Gastrocnemius medialis (tissue), 4 donors: ENCODE results near the gene MRPS18B. TPM values are rescaled to one million over a fixed set of nuclear protein-coding genes. Genes with fewer than 3 reads are reported as not detected.
"Not testable (repeated sequence)": the region's sequence is repeated elsewhere in the genome, so short reads cannot be mapped to it uniquely, and the experiment has no call there.

Experiments used
- ATAC-seq, 2 donors: fragments of 150-250 bp; one replicate each; pipeline ENCODE4 v1.9.1; 2016
- DNase-seq, 2 donors: peaks; one replicate each; pipeline ENCODE4 v3.0.0-alpha.2; 2019
- H3K27ac ChIP-seq, 4 donors: fragments of 200-600 bp; sonication (generic); 1 replicate in 1 of 4; 2 replicates in 3 of 4; pipeline ENCODE4 v1.5.1; 2016 to 2018; ENCODE audit warnings: mild to moderate bottlenecking in 2 of 4, moderate library complexity in 1 of 4
- H3K27me3 ChIP-seq, 3 donors: fragments of 200-600 bp; sonication (generic) in 2 of 3; 1 replicate in 1 of 3; 2 replicates in 2 of 3; pipeline versions ENCODE4 v1.5.1 to v1.6.0; 2016 to 2019; ENCODE audit warnings: mild to moderate bottlenecking in 1 of 3, moderate library complexity in 1 of 3
- H3K36me3 ChIP-seq, 2 donors: fragments of 200-600 bp; sonication (generic) in 1 of 2; one replicate each; pipeline ENCODE4 v1.5.1; 2017 to 2018
- H3K4me1 ChIP-seq, 2 donors: fragments of 200-600 bp; sonication (generic) in 1 of 2; one replicate each; pipeline ENCODE4 v1.5.1; 2016 to 2017; ENCODE audit warnings: mild to moderate bottlenecking in 2 of 2
- H3K4me3 ChIP-seq, 4 donors: fragments of 200-600 bp; sonication (generic) in 3 of 4; 1 replicate in 1 of 4; 2 replicates in 3 of 4; pipeline ENCODE4 v1.5.1; 2016 to 2019; ENCODE audit warnings: mild to moderate bottlenecking in 2 of 4
- H3K9me3 ChIP-seq, 3 donors: fragments of 200-600 bp; sonication (generic) in 2 of 3; 1 replicate in 1 of 3; 2 replicates in 2 of 3; pipeline ENCODE4 v1.5.1; 2016 to 2019
- POLR2A ChIP-seq, 2 donors: fragments of 450-650 bp; IDR thresholded peaks; one replicate each; pipeline ENCODE4 v1.6.1; 2017; ENCODE audit warnings: antibody characterized with exemption in 2 of 2, mild to moderate bottlenecking in 2 of 2, moderate library complexity in 2 of 2
- in situ Hi-C, 4 donors: fragments of 200-750 bp; cut with MboI; loops; one replicate each; pipeline versions ENCODE4 v1.15.0 to v1.8.0; 2017; ENCODE audit warnings: low sequenced_read_pairs in 4 of 4
- intact Hi-C: fragments of 100-400 bp; cut with DNase I; formaldehyde crosslinking; loops from one replicate; pipeline ENCODE4 v1.15.1; 2023; ENCODE audit warnings: low total_unique reads
- total RNA-seq, 4 donors: library from RNA; depleted of rRNA; stranded (reverse); fragments of >200 nt; gene quantifications; one replicate each; pipeline versions ENCODE4 v1.1.0 to v1.2.3, GENCODE V29; 2016
- TF ChIP-seq, protein P1 (sequence below), 5 experiments: fragments of 450-650 bp in 3 of 5; fragments of 200-600 bp in 2 of 5; sonication (generic) in 2 of 5; IDR thresholded peaks in 4 of 5; conservative IDR thresholded peaks in 1 of 5; 1 replicate in 4 of 5; 2 replicates in 1 of 5; pipeline ENCODE4 v1.5.1; 2016 to 2019; ENCODE audit warnings: antibody characterized with exemption in 5 of 5, mild to moderate bottlenecking in 3 of 5, moderate library complexity in 3 of 5

MRPS18B gene
- total RNA-seq, 4 donors from 2014 or later = 155 to 211 (median 167) TPM

DNA sequence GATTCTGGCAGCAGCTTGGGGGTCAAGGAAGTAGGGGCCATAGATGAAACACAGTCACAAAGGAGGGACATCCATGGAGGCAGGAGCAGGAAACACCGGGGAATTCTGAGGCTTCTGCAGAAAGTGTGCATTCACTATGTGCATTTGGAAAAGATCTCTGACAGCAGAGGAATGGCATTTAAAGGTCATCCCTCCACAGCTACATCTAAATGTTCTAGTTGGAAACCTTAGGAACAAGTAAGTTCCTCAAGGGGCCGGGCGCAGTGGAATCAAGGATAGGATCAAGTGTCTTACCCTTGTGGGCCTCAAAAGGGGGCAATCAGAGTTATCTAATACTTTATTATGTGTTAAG, 38.1 kb downstream of the MRPS18B start:
- ATAC-seq = no peak
- intact Hi-C loops = no loop called here
- Histone ChIP-seq H3K4me3 (no peak overlapping the region), H3K27ac (no peak overlapping the region), H3K27me3 (no peaks in the 10 kb centered on the region), H3K36me3 (peaks cover 2 to 100% of the 10 kb centered on the region in 2 donors), H3K4me1 (no peaks in the 10 kb centered on the region), H3K9me3 (no peaks in the 10 kb centered on the region)
- in situ Hi-C loops = loop anchor here in 1 of 4 donors (25.0 kb wide), 1 partner anchor 432 kb away; no protein-coding TSS in a partner anchor
- DNase-seq = no peak
- TF ChIP-seq, protein P1, sequence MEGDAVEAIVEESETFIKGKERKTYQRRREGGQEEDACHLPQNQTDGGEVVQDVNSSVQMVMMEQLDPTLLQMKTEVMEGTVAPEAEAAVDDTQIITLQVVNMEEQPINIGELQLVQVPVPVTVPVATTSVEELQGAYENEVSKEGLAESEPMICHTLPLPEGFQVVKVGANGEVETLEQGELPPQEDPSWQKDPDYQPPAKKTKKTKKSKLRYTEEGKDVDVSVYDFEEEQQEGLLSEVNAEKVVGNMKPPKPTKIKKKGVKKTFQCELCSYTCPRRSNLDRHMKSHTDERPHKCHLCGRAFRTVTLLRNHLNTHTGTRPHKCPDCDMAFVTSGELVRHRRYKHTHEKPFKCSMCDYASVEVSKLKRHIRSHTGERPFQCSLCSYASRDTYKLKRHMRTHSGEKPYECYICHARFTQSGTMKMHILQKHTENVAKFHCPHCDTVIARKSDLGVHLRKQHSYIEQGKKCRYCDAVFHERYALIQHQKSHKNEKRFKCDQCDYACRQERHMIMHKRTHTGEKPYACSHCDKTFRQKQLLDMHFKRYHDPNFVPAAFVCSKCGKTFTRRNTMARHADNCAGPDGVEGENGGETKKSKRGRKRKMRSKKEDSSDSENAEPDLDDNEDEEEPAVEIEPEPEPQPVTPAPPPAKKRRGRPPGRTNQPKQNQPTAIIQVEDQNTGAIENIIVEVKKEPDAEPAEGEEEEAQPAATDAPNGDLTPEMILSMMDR (IDR thresholded peaks at IDR 0.05 in 4 of 5, conservative IDR thresholded peaks at IDR 0.05 in 1 of 5) = no peak
- TF ChIP-seq POLR2A (IDR thresholded peaks at IDR 0.05) = no peak

DNA sequence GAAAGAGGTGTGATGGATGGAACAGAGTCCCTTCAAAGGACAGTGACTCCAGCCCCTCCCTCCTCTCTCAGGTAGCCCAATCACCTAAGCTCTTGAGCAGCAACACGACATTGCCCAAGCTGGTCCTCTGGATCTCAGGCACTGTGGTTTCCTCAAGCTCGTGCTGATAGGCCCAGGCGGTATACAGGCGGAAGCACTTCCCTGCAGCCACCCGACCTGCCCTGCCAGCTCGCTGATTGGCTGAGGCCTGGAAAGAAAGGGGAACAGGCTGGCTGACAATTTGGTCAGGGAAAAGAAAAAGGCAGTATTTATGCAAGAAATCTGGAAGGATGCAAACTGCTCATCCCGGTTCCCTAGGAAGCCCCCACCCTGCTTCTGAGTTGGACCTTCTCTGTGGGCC, 38.9 kb downstream of the MRPS18B start:
- ATAC-seq = no peak
- no peaks in the 10 kb centered on the region for H3K4me1 ChIP-seq
- peaks cover 2 to 99% of the 10 kb centered on the region in 2 donors for H3K36me3 ChIP-seq
- no peak overlapping the region for H3K27ac ChIP-seq
- intact Hi-C loops = no loop called here
- TF ChIP-seq, protein P1 (IDR thresholded peaks at IDR 0.05 in 4 of 5, conservative IDR thresholded peaks at IDR 0.05 in 1 of 5) = no peak
- TF ChIP-seq POLR2A (IDR thresholded peaks at IDR 0.05) = no peak
- no peak overlapping the region for H3K4me3 ChIP-seq
- H3K27me3 ChIP-seq = no peaks in the 10 kb centered on the region
- in situ Hi-C loops = loop anchor here in 1 of 4 donors (25.0 kb wide), 1 partner anchor 431 kb away; no protein-coding TSS in a partner anchor
- H3K9me3 ChIP-seq = no peaks in the 10 kb centered on the region
- no peak for DNase-seq

DNA sequence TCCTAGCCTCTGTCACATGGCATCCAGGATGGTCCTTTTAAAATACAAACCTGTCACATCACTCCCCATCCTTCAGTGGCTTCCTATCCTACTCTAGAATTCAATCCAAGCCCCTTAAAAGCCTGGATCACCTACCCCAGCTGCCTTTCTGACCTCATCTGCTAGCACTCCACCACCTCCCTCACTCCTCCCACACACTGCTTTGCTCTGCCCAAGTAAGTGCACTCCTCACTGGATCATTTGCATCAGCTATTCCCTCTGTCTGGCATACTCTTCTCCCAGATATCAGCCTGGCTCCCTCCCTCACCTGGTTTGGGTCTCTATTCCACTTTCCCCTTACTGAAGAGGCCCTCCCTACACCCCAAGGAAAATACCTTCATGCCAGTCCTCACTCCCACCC, 39.8 kb downstream of the MRPS18B start:
- Histone ChIP-seq H3K27ac (no peak overlapping the region), H3K36me3 (peaks cover 2 to 99% of the 10 kb centered on the region in 2 donors), H3K4me1 (no peaks in the 10 kb centered on the region), H3K27me3 (no peaks in the 10 kb centered on the region), H3K4me3 (no peak overlapping the region), H3K9me3 (no peaks in the 10 kb centered on the region)
- in situ Hi-C loops (loop anchor here in 1 of 4 donors (25.0 kb wide), 1 partner anchor 430 kb away; no protein-coding TSS in a partner anchor), intact Hi-C loops (no loop called here)
- DNase-seq (no peak), ATAC-seq (no peak)
- TF ChIP-seq, protein P1 (IDR thresholded peaks at IDR 0.05 in 4 of 5, conservative IDR thresholded peaks at IDR 0.05 in 1 of 5) = no peak
- no peak for TF ChIP-seq POLR2A (IDR thresholded peaks at IDR 0.05)

DNA sequence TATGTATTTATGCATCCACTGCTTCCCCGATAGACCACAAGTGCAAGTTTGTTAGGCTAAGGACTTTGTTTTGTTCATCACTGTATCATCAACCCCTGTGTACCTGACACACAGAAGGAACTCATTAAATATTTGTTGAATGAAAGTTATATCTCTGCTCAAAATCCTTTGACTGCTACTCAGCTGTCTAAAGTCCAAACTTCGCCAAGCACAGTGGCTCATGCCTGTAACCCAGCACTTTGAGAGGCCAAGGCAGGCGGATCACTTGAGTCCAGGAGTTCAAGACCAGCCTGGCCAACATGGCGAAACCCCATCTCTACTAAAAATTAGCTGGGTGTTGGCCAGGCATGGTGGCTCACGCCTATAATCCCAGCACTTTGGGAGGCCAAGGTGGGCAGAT, 40.3 kb downstream of the MRPS18B start:
- peaks cover 2 to 99% of the 10 kb centered on the region in 2 donors for H3K36me3 ChIP-seq

DNA sequence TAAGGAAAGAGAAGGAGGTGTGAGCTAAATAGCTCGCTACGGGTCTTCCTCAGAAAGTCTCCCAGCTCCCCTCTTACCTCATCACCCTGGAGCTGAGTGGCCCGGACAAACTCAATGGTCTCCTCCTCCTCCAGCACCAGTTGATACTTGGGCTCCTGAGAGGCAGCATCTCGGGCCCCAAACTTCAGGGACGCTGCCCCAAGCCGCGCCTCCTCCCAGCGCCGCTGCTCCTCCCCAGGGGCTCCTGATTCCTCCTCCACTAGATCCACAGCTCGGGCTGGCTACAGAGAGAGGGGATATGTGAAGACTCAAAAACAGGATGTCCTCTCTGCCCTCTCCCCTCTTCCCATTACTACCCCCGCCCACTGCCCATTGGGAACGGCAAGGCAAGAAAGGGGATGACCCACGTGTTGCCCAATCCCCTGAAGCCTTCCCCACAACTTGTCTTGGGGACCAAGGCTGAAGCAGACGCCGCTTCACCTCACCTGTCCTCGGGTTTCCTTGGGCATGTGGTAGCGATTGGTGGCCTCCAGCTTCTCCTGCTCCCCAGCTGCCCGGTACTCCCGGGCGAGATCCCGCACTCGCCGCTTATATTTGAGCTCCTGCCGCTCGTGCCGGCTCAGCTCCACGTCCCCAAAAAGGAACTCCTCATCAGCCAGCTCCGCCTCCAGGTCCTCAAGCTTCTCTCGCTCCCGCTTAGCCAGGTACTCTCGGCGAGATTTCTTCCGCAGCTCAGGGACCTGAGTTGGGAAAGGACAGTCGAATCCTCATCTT, 47.5 kb downstream of the MRPS18B start:
- DNase-seq (no peak), ATAC-seq (no peak)
- Histone ChIP-seq H3K9me3 (no peaks in the 10 kb centered on the region), H3K27ac (no peak overlapping the region), H3K4me1 (no peaks in the 10 kb centered on the region), H3K27me3 (no peaks in the 10 kb centered on the region), H3K36me3 (peaks cover 0 to 98% of the 10 kb centered on the region in 2 donors), H3K4me3 (no peak overlapping the region)
- TF ChIP-seq POLR2A (IDR thresholded peaks at IDR 0.05) = no peak
- TF ChIP-seq, protein P1 (IDR thresholded peaks at IDR 0.05 in 4 of 5, conservative IDR thresholded peaks at IDR 0.05 in 1 of 5) = no peak
- in situ Hi-C loops = loop anchor here in 1 of 4 donors (25.0 kb wide), 1 partner anchor 422 kb away; no protein-coding TSS in a partner anchor
- intact Hi-C loops = no loop called here

More for the DNA sequence above, 40.3 kb downstream of the MRPS18B start:
- in situ Hi-C loops = loop anchor here in 1 of 4 donors (25.0 kb wide), 1 partner anchor 429 kb away; no protein-coding TSS in a partner anchor
- H3K27ac ChIP-seq, ATAC-seq, intact Hi-C loops, DNase-seq, H3K27me3 ChIP-seq, H3K9me3 ChIP-seq, H3K4me1 ChIP-seq, H3K4me3 ChIP-seq: not testable (repeated sequence)

DNA sequence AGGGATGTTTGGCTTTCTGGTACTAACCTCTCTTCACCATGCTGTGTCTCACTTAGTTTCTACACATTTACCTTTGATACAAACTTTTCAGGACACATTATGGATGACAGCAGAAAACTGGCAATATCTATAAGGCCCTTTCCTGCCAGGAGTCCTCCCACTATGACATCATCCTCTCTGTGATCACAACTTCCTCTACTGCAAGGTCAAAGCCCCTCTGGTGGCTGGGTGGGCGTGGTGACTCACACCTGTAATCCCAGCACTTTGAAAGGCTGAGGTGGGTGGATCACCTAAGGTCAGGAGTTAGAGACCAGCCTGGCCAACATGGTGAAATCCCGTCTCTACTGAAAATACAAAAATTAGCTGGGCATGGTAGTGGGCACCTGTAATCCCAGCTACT, 48.7 kb downstream of the MRPS18B start:
- H3K27me3 ChIP-seq, ATAC-seq, H3K27ac ChIP-seq, H3K4me1 ChIP-seq, H3K9me3 ChIP-seq, intact Hi-C loops, DNase-seq, H3K4me3 ChIP-seq: not testable (repeated sequence)
- peaks cover 0 to 93% of the 10 kb centered on the region in 2 donors for H3K36me3 ChIP-seq
- in situ Hi-C loops = loop anchor here in 1 of 4 donors (25.0 kb wide), 1 partner anchor 421 kb away; no protein-coding TSS in a partner anchor
